OCI-LY7 (cell line): ENCODE measurements around the gene TARM1.

Experiments
- EZH2phosphoT487 ChIP-seq: fragments of 200-600 bp; sonication (generic); IDR thresholded peaks from 2 replicates; pipeline ENCODE4 v1.6.1; 2018; ENCODE audit warnings: low read depth, borderline replicate concordance, mild to moderate bottlenecking, mixed run types, antibody characterized with exemption, low read length, moderate library complexity, mixed read lengths
- TF ChIP-seq, protein P1 (sequence below): fragments of 200-600 bp; sonication (generic); conservative IDR thresholded peaks from 2 replicates; pipeline ENCODE4 v1.5.1; 2014; ENCODE audit warnings: mild to moderate bottlenecking, antibody characterized with exemption, low read length, moderate library complexity, mixed read lengths

DNA sequence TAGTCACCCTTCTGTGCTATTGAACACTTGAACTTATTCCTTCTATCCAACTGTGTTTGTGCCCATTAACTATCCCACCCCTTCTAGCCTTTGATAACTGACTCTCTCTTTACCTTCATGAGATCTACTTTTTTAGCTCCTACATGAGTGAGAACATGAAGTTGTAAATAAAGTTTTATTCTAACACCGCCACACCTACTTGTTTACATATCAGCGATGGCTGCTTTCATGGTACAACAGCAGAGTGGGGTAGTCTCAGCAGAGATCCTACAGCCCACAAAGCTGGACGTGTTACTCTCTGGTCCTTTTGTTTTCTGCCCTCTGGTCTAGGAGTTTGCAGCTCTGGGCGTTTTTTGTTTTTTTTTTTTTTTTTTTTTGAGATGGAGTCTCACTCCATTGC lies 41.2 kb downstream of the TARM1 start:
- TF ChIP-seq, protein P1, sequence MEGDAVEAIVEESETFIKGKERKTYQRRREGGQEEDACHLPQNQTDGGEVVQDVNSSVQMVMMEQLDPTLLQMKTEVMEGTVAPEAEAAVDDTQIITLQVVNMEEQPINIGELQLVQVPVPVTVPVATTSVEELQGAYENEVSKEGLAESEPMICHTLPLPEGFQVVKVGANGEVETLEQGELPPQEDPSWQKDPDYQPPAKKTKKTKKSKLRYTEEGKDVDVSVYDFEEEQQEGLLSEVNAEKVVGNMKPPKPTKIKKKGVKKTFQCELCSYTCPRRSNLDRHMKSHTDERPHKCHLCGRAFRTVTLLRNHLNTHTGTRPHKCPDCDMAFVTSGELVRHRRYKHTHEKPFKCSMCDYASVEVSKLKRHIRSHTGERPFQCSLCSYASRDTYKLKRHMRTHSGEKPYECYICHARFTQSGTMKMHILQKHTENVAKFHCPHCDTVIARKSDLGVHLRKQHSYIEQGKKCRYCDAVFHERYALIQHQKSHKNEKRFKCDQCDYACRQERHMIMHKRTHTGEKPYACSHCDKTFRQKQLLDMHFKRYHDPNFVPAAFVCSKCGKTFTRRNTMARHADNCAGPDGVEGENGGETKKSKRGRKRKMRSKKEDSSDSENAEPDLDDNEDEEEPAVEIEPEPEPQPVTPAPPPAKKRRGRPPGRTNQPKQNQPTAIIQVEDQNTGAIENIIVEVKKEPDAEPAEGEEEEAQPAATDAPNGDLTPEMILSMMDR, result no peak
- TF ChIP-seq EZH2phosphoT487, result no peak
